ENCODE results near the gene FCMR. TPM values are rescaled to one million over a fixed set of nuclear protein-coding genes. Genes with fewer than 3 reads are reported as not detected.

FCMR gene
- total RNA-seq, 2 donors from 2014 or later: 206 to 249 TPM

GRCh38 chr1:206897175-206897574, 24.6 kb downstream of the FCMR start, which contains the start of gene IL24:
Gene IL24 (plus strand): TSS chr1:206897443. CDS start chr1:206897833, 390 bp downstream.
- Mint-ChIP-seq H3K4me1 (peaks cover 13% of the 10 kb centered on the region), H3K27me3 (peaks cover 29% of the 10 kb centered on the region), H3K27ac (no peak within 1 kb of the TSS), H3K36me3 (ENCODE audit: low read depth) (no peaks in the 10 kb centered on the region), H3K4me3 (no peak within 1 kb of the TSS)
- no peaks in the 10 kb centered on the region for H3K9me3 ChIP-seq (ENCODE audit: control insufficient read depth, low read length, poor library complexity, severe bottlenecking)
- ATAC-seq: no peak
- DNase-seq: no peak

GRCh38 chr1:206896261-206896660, 25.5 kb downstream of the FCMR start:
- DNase-seq (no peak), ATAC-seq (no peak)
- Mint-ChIP-seq H3K27ac (no peak overlapping the region), H3K4me3 (no peak overlapping the region), H3K36me3 (ENCODE audit: low read depth) (no peaks in the 10 kb centered on the region), H3K27me3 (peaks cover 33% of the 10 kb centered on the region), H3K4me1 (peaks cover 18% of the 10 kb centered on the region)
- no peaks in the 10 kb centered on the region for H3K9me3 ChIP-seq (ENCODE audit: control insufficient read depth, low read length, poor library complexity, severe bottlenecking)

- DNase-seq (no peak), ATAC-seq (no peak)
- H3K27ac Mint-ChIP-seq: no peak overlapping the region
- H3K4me3 Mint-ChIP-seq: no peak overlapping the region
- no peaks in the 10 kb centered on the region for H3K9me3 ChIP-seq (ENCODE audit: control insufficient read depth, low read length, poor library complexity, severe bottlenecking)
- H3K36me3 Mint-ChIP-seq (ENCODE audit: low read depth): no peaks in the 10 kb centered on the region
- peaks cover 33% of the 10 kb centered on the region for H3K27me3 Mint-ChIP-seq
- H3K4me1 Mint-ChIP-seq: peaks cover 20% of the 10 kb centered on the region
These were observed 25.9 kb downstream of the FCMR start for GRCh38 chr1:206895837-206896242.

- Mint-ChIP-seq H3K4me3 (no peak overlapping the region), H3K27ac (no peak overlapping the region), H3K36me3 (ENCODE audit: low read depth) (no peaks in the 10 kb centered on the region), H3K27me3 (peaks cover 33% of the 10 kb centered on the region), H3K4me1 (peaks cover 20% of the 10 kb centered on the region)
- H3K9me3 ChIP-seq (ENCODE audit: control insufficient read depth, low read length, poor library complexity, severe bottlenecking): no peaks in the 10 kb centered on the region
- DNase-seq: no peak
- ATAC-seq: no peak
These were observed 26.4 kb downstream of the FCMR start for GRCh38 chr1:206895325-206895724.

DNA sequence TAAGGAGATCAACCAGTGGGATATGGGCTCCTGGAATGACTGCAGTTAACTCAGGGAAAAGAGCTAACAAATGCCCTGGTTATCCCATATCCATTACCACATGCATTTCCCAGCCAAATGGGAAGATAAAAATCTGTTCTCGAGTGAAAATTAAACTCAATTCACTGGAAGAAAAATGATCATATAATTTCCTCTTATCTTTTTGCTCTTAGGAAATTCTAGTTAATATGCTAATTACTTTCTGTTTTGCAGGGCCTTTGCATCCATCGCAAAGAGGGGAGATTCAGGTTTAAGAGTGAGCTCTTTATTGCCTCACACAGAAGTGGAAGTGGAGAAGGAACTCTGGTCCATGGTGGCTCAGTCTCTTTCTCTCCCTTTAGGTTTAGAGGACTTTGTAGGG, 28.4 kb downstream of the FCMR start:
- peaks cover 42% of the 10 kb centered on the region for H3K27me3 Mint-ChIP-seq
- H3K4me3 Mint-ChIP-seq: no peak overlapping the region
- no peaks in the 10 kb centered on the region for H3K9me3 ChIP-seq (ENCODE audit: control insufficient read depth, low read length, poor library complexity, severe bottlenecking)
- ATAC-seq (no peak), DNase-seq (no peak)
- H3K4me1 Mint-ChIP-seq: peaks cover 19% of the 10 kb centered on the region
- peak overlapping the region; percentile 37 for H3K27ac Mint-ChIP-seq
- H3K36me3 Mint-ChIP-seq (ENCODE audit: low read depth): no peaks in the 10 kb centered on the region

DNA sequence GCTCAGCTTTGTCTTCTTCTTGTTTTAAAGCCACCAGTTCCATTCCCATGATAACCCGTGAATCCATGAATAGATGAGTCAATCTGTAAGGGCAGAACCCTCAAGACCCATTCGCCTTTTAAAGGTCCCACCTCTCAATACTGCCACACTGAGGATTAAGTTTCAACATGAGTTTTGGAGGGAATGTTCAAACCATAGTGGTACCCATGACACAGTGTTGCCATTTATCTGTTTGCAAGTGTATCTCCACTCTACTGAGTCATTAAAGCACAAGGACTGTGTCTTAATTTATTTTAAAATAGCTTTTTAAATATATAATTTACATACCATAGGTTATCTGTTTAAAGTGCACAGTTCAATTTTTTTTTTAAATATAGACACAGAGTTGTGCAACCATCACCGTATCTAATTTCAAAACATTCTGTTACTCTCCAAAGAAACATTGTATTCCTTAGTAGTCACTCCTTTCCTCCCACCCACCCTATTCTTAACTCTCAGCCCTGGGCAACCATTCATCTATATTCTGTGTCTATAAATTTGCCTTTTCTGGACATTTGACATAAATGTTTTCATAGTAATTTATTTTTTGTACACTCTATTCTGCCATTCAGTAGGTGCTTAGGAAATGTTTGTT, 29.3 kb downstream of the FCMR start:
- no peak overlapping the region for H3K4me3 Mint-ChIP-seq
- no peak for ATAC-seq
- H3K9me3 ChIP-seq (ENCODE audit: control insufficient read depth, low read length, poor library complexity, severe bottlenecking): no peaks in the 10 kb centered on the region
- H3K36me3 Mint-ChIP-seq (ENCODE audit: low read depth): no peaks in the 10 kb centered on the region
- no peak overlapping the region for H3K27ac Mint-ChIP-seq
- H3K27me3 Mint-ChIP-seq: peaks cover 38% of the 10 kb centered on the region
- peaks cover 21% of the 10 kb centered on the region for H3K4me1 Mint-ChIP-seq
- DNase-seq: no peak

DNA sequence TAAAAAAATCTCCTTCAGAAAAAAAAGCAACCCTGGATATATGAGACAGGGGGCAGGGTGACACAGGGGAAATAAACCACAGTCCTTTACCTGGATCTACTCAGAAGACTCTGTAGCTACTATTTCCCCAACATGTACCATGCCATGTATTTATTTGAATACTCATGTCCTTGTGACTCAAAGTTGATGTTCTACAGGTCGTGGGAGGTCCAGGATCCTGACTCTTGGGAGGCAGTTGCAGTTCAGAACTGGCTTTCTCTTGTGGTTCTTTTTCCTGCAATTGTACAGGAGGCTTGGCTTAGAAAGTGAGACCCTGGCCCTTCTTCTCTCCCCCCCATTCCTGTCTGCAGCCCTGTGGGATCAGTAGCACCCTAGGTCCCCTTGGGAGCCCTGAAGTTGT, 30.3 kb downstream of the FCMR start:
- H3K36me3 Mint-ChIP-seq (ENCODE audit: low read depth): no peaks in the 10 kb centered on the region
- no peak for DNase-seq
- H3K4me1 Mint-ChIP-seq: peaks cover 19% of the 10 kb centered on the region
- peaks cover 35% of the 10 kb centered on the region for H3K27me3 Mint-ChIP-seq
- ATAC-seq: no peak
- H3K9me3 ChIP-seq (ENCODE audit: control insufficient read depth, low read length, poor library complexity, severe bottlenecking): no peaks in the 10 kb centered on the region
- H3K27ac Mint-ChIP-seq: peak overlapping the region; percentile 76
- H3K4me3 Mint-ChIP-seq: no peak overlapping the region

GRCh38 chr1:206890125-206891060, 31.3 kb downstream of the FCMR start:
- Mint-ChIP-seq H3K27me3 (peaks cover 37% of the 10 kb centered on the region), H3K27ac (peak overlapping the region; percentile 76), H3K4me3 (no peak overlapping the region), H3K4me1 (peaks cover 19% of the 10 kb centered on the region), H3K36me3 (ENCODE audit: low read depth) (peaks cover 3% of the 10 kb centered on the region)
- no peak for DNase-seq
- ATAC-seq: peak; percentile 72
- H3K9me3 ChIP-seq (ENCODE audit: control insufficient read depth, low read length, poor library complexity, severe bottlenecking): no peaks in the 10 kb centered on the region

DNA sequence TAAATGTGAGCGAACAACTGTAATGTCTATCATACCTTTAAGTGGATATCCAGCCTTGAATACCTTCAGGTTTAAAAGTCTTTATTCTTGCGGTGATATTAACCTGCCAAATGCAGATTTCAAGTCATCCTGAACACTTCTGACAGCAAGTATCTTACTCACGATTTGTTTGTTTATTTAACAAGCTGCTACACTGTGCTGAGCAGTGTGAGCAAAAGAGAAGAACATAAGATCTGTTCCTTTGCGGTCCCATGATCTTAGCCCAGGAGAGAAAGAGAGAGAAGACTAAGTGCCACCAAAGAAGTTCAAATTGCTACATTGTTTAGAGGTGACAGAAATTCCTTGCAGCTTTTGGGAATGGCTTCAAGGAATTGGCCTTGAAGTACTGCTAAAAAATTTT, 34.0 kb downstream of the FCMR start:
- no peak overlapping the region for H3K4me3 Mint-ChIP-seq
- H3K36me3 Mint-ChIP-seq (ENCODE audit: low read depth): peaks cover 3% of the 10 kb centered on the region
- H3K27ac Mint-ChIP-seq: no peak overlapping the region
- H3K27me3 Mint-ChIP-seq: peaks cover 31% of the 10 kb centered on the region
- DNase-seq (no peak), ATAC-seq (no peak)
- no peaks in the 10 kb centered on the region for H3K9me3 ChIP-seq (ENCODE audit: control insufficient read depth, low read length, poor library complexity, severe bottlenecking)
- peaks cover 16% of the 10 kb centered on the region for H3K4me1 Mint-ChIP-seq

GRCh38 chr1:206886831-206887230, 34.9 kb downstream of the FCMR start:
- Mint-ChIP-seq H3K36me3 (ENCODE audit: low read depth) (peaks cover 3% of the 10 kb centered on the region), H3K4me3 (no peak overlapping the region), H3K27me3 (peaks cover 29% of the 10 kb centered on the region), H3K4me1 (peaks cover 14% of the 10 kb centered on the region), H3K27ac (no peak overlapping the region)
- ATAC-seq (no peak), DNase-seq (no peak)
- H3K9me3 ChIP-seq (ENCODE audit: control insufficient read depth, low read length, poor library complexity, severe bottlenecking): no peaks in the 10 kb centered on the region

- Mint-ChIP-seq H3K27ac (peak overlapping the region; percentile 68), H3K4me3 (no peak overlapping the region), H3K36me3 (ENCODE audit: low read depth) (peaks cover 3% of the 10 kb centered on the region), H3K4me1 (peaks cover 6% of the 10 kb centered on the region), H3K27me3 (peaks cover 27% of the 10 kb centered on the region)
- no peak for ATAC-seq
- DNase-seq: no peak
- H3K9me3 ChIP-seq (ENCODE audit: control insufficient read depth, low read length, poor library complexity, severe bottlenecking): no peaks in the 10 kb centered on the region
These were observed 36.2 kb downstream of the FCMR start for GRCh38 chr1:206885341-206886060.

DNA sequence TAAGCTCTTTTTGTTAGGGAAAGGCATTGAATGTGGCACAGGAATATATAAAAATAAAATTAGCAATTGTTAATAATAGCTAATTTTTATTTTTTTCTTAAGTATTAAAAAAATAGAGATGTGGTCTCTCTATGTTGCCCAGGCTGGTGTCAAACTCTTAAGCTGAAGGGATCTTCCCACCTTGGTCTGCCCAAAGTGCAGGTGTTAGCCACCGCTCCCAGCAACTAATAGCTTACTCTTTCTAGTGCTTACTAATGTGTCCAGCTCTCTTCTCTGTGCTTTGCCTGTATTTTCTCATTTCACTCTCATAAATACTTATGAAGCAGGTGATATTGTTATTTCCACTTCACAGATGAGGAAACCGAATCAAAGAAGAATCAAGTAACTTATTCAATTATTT, 37.9 kb downstream of the FCMR start:
- DNase-seq (no peak), ATAC-seq (no peak)
- no peaks in the 10 kb centered on the region for H3K9me3 ChIP-seq (ENCODE audit: control insufficient read depth, low read length, poor library complexity, severe bottlenecking)
- peaks cover 3% of the 10 kb centered on the region for H3K36me3 Mint-ChIP-seq (ENCODE audit: low read depth)
- H3K27ac Mint-ChIP-seq: no peak overlapping the region
- peaks cover 3% of the 10 kb centered on the region for H3K4me1 Mint-ChIP-seq
- peaks cover 18% of the 10 kb centered on the region for H3K27me3 Mint-ChIP-seq
- no peak overlapping the region for H3K4me3 Mint-ChIP-seq

DNA sequence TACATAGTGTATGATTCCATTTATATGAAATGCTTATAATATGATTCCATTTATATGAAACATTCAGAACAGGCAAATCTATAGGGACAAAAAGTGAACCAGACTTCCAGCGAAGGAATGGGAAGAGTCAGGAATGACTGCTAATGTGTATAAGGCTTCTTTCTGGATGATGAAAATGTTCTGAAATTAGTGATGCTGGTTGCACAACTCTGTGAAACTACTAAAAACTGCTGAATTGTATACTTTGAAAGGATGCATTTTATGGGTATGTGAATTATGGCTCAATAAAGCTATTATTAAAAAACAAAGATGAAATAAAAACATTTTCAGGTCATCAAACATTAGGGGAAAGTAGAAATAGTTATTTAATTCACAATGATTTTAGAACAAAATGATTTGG, 38.6 kb downstream of the FCMR start:
- Mint-ChIP-seq H3K36me3 (ENCODE audit: low read depth) (peaks cover 3% of the 10 kb centered on the region), H3K4me3 (no peak overlapping the region), H3K27me3 (peaks cover 18% of the 10 kb centered on the region), H3K27ac (no peak overlapping the region), H3K4me1 (peaks cover under 1% of the 10 kb centered on the region)
- DNase-seq (no peak), ATAC-seq (no peak)
- H3K9me3 ChIP-seq (ENCODE audit: control insufficient read depth, low read length, poor library complexity, severe bottlenecking): peaks cover 5% of the 10 kb centered on the region
